PC-3 (cell line): ENCODE measurements around the gene PAPPA. TPM values are rescaled to one million over a fixed set of nuclear protein-coding genes. Genes with fewer than 3 reads are reported as not detected.

ENCODE experiments used
- ATAC-seq: fragments of 200-7000 bp; cut with Tn5 transposase; 2 replicates; pipeline ENCODE4 v1.9.1; 2020; ENCODE audit warnings: mild to moderate bottlenecking, moderate library complexity
- BruUV-seq: library from RNA; stranded (reverse); fragments of 400-500 nt; replicated peaks from 2 replicates; lab custom pipeline; 2021; lab: Mats Ljungman, UMichigan
- CTCF ChIA-PET: fragments of 300-600 bp; sonication (Branson Sonifier 250); formaldehyde crosslinking; loops from one replicate; lab custom pipeline; 2022; ENCODE audit warnings: antibody characterized with exemption; lab: Charles Lee
- POLR2A ChIA-PET: fragments of 300-600 bp; sonication (Branson Sonifier 250); formaldehyde crosslinking; loops from one replicate; lab custom pipeline; 2022; ENCODE audit warnings: antibody characterized with exemption; ENCODE audit not compliant: unreplicated experiment; lab: Charles Lee
- DNase-seq: peaks from one replicate; pipeline ENCODE4 v3.0.0-alpha.2; 2015
- H2AFZ ChIP-seq: fragments of 300-600 bp; sonication (generic); 2 replicates; pipeline ENCODE4 v1.6.0; 2016; ENCODE audit warnings: antibody characterized with exemption, low read length
- H3F3A ChIP-seq: fragments of 300-600 bp; sonication (generic); one replicate; pipeline ENCODE4 v1.6.0; 2017; ENCODE audit warnings: antibody characterized with exemption, low read length, control low read depth, mild to moderate bottlenecking; ENCODE audit not compliant: unreplicated experiment
- H3K27ac ChIP-seq: fragments of 300-600 bp; sonication (generic); 2 replicates; pipeline ENCODE4 v1.5.1; 2016; ENCODE audit warnings: mild to moderate bottlenecking, low read length
- H3K27me3 ChIP-seq: fragments of 300-600 bp; sonication (generic); 2 replicates; pipeline ENCODE4 v1.6.1; 2016; ENCODE audit warnings: low read length, mixed read lengths
- H3K36me3 ChIP-seq: fragments of 300-600 bp; sonication (generic); 2 replicates; pipeline ENCODE4 v1.6.1; 2016; ENCODE audit warnings: low read depth, mixed run types, low read length, mixed read lengths
- H3K4me1 ChIP-seq: fragments of 300-600 bp; sonication (generic); 2 replicates; pipeline ENCODE4 v1.5.1; 2016; ENCODE audit warnings: low read length; ENCODE audit not compliant: insufficient read depth
- H3K4me2 ChIP-seq: fragments of 300-600 bp; sonication (generic); 2 replicates; pipeline ENCODE4 v1.6.0; 2016; ENCODE audit warnings: low read length
- H3K4me3 ChIP-seq: fragments of 300-600 bp; sonication (generic); 2 replicates; pipeline ENCODE4 v1.5.1; 2016; ENCODE audit warnings: mild to moderate bottlenecking, low read length, mixed read lengths
- H3K79me2 ChIP-seq: fragments of 300-600 bp; sonication (generic); 2 replicates; pipeline ENCODE4 v1.6.1; 2017; ENCODE audit warnings: low read length, mixed read lengths
- H3K9ac ChIP-seq: fragments of 300-600 bp; sonication (generic); 2 replicates; pipeline ENCODE4 v1.6.0; 2016; ENCODE audit warnings: mild to moderate bottlenecking, low read length
- H3K9me2 ChIP-seq: fragments of 300-600 bp; sonication (generic); replicated peaks from 2 replicates; pipeline ENCODE4 v1.6.1; 2016; ENCODE audit warnings: mixed run types, low read length, mixed read lengths
- H3K9me3 ChIP-seq: fragments of 300-600 bp; sonication (generic); 2 replicates; pipeline ENCODE4 v1.6.1; 2016; ENCODE audit warnings: low read length, mixed read lengths
- H4K20me1 ChIP-seq: fragments of 300-600 bp; sonication (generic); 2 replicates; pipeline ENCODE4 v1.6.1; 2016; ENCODE audit warnings: low read length, mixed read lengths
- CTCF ChIP-seq: fragments of 300-600 bp; sonication (generic); conservative IDR thresholded peaks from 2 replicates; pipeline ENCODE4 v1.5.1; 2017; ENCODE audit warnings: antibody characterized with exemption, low read depth, mild to moderate bottlenecking, low read length
- EZH2 ChIP-seq: fragments of 300-600 bp; sonication (generic); IDR thresholded peaks from one replicate; pipeline ENCODE4 v1.6.1; 2017; ENCODE audit warnings: antibody characterized with exemption, mild to moderate bottlenecking, low read length; ENCODE audit not compliant: unreplicated experiment
- EZH2phosphoT487 ChIP-seq: fragments of 300-600 bp; sonication (generic); IDR thresholded peaks from 2 replicates; pipeline ENCODE4 v1.6.1; 2018; ENCODE audit warnings: mild to moderate bottlenecking, antibody characterized with exemption, low read length, borderline replicate concordance
- intact Hi-C: fragments of 100-400 bp; cut with micrococcal nuclease; formaldehyde crosslinking; loops from 2 replicates; pipeline ENCODE4 v1.9.0; 2023
- total RNA-seq: library from RNA; depleted of rRNA; stranded (reverse); fragments of >200 nt; gene quantifications from 2 replicates; pipeline ENCODE4 v1.2.3, GENCODE V29; 2014

PAPPA gene
- total RNA-seq, 1 experiment from 2014 or later = not detected

GRCh38 chr9:116323571-116323970 lies 170.0 kb downstream of the PAPPA start:
- intact Hi-C loops = no loop called here
- DNase-seq (peak; percentile 29), ATAC-seq (no peak)
- H3K27me3 ChIP-seq = peaks cover 13% of the 10 kb centered on the region
- TF ChIP-seq EZH2phosphoT487 = no peak
- TF ChIP-seq CTCF = no peak
- TF ChIP-seq EZH2 = no peak
- no peaks in the 10 kb centered on the region for H3K9me2 ChIP-seq
- no peaks in the 10 kb centered on the region for H3K36me3 ChIP-seq
- no peaks in the 10 kb centered on the region for H3K9me3 ChIP-seq
- ChIA-PET POLR2A (no interaction called here), CTCF (no interaction called here)
- no peak overlapping the region for H3K4me3 ChIP-seq
- no peaks in the 10 kb centered on the region for H3K4me1 ChIP-seq
- no TSS peak for BruUV-seq
- H3F3A ChIP-seq = no peaks in the 10 kb centered on the region
- no peak overlapping the region for H3K4me2 ChIP-seq
- no peak overlapping the region for H2AFZ ChIP-seq
- no peaks in the 10 kb centered on the region for H4K20me1 ChIP-seq
- no peak overlapping the region for H3K27ac ChIP-seq
- no peak overlapping the region for H3K9ac ChIP-seq
- H3K79me2 ChIP-seq = no peaks in the 10 kb centered on the region

GRCh38 chr9:116325924-116326323 lies 172.3 kb downstream of the PAPPA start:
- DNase-seq (no peak), ATAC-seq (no peak)
- POLR2A ChIA-PET = no interaction called here
- Histone ChIP-seq H3K9ac (no peak overlapping the region), H3K79me2 (no peaks in the 10 kb centered on the region), H3K4me2 (no peak overlapping the region), H3F3A (no peaks in the 10 kb centered on the region), H3K9me2 (no peaks in the 10 kb centered on the region), H3K36me3 (no peaks in the 10 kb centered on the region), H3K4me1 (no peaks in the 10 kb centered on the region), H3K9me3 (no peaks in the 10 kb centered on the region), H3K4me3 (no peak overlapping the region), H2AFZ (no peak overlapping the region), H3K27ac (no peak overlapping the region), H3K27me3 (peaks cover 22% of the 10 kb centered on the region), H4K20me1 (no peaks in the 10 kb centered on the region)
- TF ChIP-seq CTCF (no peak), EZH2phosphoT487 (no peak), EZH2 (no peak)
- BruUV-seq = no TSS peak
- CTCF ChIA-PET = no interaction called here
- intact Hi-C loops = no loop called here

- Histone ChIP-seq H3K9me2 (no peaks in the 10 kb centered on the region), H3K27me3 (peaks cover 40% of the 10 kb centered on the region), H4K20me1 (no peaks in the 10 kb centered on the region), H3K36me3 (no peaks in the 10 kb centered on the region), H2AFZ (no peak overlapping the region), H3F3A (no peaks in the 10 kb centered on the region), H3K4me2 (no peak overlapping the region), H3K9me3 (no peaks in the 10 kb centered on the region), H3K9ac (no peak overlapping the region), H3K79me2 (no peaks in the 10 kb centered on the region), H3K27ac (no peak overlapping the region), H3K4me1 (no peaks in the 10 kb centered on the region), H3K4me3 (no peak overlapping the region)
- no peak for ATAC-seq
- no peak for DNase-seq
- ChIA-PET POLR2A (no interaction called here), CTCF (no interaction called here)
- BruUV-seq = no TSS peak
- intact Hi-C loops = no loop called here
- TF ChIP-seq EZH2phosphoT487 (no peak), CTCF (no peak), EZH2 (no peak)
Observed at GRCh38 chr9:116327701-116328405, 174.3 kb downstream of the PAPPA start.
